Measurements from ENCODE around the gene KCP.

DNA sequence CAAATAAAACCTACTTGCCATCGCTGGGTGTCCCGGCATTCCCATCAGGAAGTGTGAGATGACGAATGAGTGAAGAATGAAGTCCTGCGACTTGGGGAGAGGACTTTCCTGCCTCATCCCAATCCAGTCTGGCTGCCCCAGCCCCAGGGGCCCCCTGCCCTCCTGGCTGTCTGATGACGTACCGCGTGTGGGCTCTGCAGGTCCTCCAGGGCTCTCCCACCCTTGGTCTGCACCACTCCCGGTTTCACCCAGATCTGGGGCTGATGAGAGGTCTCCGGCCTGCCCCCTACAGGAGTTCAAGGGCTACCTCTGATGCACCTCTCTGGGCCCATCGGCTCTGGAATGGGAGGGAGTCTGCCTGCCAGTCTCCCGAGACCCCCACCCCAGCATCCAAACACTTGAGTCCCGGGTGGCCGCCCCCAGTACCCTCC, 38.1 kb downstream of the KCP start:
- TF ChIP-seq, protein P1, sequence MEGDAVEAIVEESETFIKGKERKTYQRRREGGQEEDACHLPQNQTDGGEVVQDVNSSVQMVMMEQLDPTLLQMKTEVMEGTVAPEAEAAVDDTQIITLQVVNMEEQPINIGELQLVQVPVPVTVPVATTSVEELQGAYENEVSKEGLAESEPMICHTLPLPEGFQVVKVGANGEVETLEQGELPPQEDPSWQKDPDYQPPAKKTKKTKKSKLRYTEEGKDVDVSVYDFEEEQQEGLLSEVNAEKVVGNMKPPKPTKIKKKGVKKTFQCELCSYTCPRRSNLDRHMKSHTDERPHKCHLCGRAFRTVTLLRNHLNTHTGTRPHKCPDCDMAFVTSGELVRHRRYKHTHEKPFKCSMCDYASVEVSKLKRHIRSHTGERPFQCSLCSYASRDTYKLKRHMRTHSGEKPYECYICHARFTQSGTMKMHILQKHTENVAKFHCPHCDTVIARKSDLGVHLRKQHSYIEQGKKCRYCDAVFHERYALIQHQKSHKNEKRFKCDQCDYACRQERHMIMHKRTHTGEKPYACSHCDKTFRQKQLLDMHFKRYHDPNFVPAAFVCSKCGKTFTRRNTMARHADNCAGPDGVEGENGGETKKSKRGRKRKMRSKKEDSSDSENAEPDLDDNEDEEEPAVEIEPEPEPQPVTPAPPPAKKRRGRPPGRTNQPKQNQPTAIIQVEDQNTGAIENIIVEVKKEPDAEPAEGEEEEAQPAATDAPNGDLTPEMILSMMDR (IDR thresholded peaks at IDR 0.05 in 2 of 3, conservative IDR thresholded peaks at IDR 0.05 in 1 of 3; ENCODE audit: borderline replicate concordance in 1 of 3, insufficient read depth in 1 of 3, low read depth in 2 of 3, low read length in 2 of 3) = peak in 2 of 3 experiments; percentile 69 to 73; a peak in 4 of 6 replicates
- peak; percentile 49; the same call in 1 of the 2 replicates for TF ChIP-seq POLR2AphosphoS5 (IDR thresholded peaks at IDR 0.05; ENCODE audit: low read depth, low read length)
- TF ChIP-seq, protein P2, sequence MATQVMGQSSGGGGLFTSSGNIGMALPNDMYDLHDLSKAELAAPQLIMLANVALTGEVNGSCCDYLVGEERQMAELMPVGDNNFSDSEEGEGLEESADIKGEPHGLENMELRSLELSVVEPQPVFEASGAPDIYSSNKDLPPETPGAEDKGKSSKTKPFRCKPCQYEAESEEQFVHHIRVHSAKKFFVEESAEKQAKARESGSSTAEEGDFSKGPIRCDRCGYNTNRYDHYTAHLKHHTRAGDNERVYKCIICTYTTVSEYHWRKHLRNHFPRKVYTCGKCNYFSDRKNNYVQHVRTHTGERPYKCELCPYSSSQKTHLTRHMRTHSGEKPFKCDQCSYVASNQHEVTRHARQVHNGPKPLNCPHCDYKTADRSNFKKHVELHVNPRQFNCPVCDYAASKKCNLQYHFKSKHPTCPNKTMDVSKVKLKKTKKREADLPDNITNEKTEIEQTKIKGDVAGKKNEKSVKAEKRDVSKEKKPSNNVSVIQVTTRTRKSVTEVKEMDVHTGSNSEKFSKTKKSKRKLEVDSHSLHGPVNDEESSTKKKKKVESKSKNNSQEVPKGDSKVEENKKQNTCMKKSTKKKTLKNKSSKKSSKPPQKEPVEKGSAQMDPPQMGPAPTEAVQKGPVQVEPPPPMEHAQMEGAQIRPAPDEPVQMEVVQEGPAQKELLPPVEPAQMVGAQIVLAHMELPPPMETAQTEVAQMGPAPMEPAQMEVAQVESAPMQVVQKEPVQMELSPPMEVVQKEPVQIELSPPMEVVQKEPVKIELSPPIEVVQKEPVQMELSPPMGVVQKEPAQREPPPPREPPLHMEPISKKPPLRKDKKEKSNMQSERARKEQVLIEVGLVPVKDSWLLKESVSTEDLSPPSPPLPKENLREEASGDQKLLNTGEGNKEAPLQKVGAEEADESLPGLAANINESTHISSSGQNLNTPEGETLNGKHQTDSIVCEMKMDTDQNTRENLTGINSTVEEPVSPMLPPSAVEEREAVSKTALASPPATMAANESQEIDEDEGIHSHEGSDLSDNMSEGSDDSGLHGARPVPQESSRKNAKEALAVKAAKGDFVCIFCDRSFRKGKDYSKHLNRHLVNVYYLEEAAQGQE (IDR thresholded peaks at IDR 0.05; ENCODE audit: low read depth) = no peak
- TF ChIP-seq, protein P3, sequence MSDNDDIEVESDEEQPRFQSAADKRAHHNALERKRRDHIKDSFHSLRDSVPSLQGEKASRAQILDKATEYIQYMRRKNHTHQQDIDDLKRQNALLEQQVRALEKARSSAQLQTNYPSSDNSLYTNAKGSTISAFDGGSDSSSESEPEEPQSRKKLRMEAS (IDR thresholded peaks at IDR 0.05) = no peak
- TF ChIP-seq CEBPB (IDR thresholded peaks at IDR 0.05; ENCODE audit: low read depth) = no peak
- TF ChIP-seq, protein P4, sequence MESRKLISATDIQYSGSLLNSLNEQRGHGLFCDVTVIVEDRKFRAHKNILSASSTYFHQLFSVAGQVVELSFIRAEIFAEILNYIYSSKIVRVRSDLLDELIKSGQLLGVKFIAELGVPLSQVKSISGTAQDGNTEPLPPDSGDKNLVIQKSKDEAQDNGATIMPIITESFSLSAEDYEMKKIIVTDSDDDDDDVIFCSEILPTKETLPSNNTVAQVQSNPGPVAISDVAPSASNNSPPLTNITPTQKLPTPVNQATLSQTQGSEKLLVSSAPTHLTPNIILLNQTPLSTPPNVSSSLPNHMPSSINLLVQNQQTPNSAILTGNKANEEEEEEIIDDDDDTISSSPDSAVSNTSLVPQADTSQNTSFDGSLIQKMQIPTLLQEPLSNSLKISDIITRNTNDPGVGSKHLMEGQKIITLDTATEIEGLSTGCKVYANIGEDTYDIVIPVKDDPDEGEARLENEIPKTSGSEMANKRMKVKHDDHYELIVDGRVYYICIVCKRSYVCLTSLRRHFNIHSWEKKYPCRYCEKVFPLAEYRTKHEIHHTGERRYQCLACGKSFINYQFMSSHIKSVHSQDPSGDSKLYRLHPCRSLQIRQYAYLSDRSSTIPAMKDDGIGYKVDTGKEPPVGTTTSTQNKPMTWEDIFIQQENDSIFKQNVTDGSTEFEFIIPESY (IDR thresholded peaks at IDR 0.05; ENCODE audit: extremely low read depth, insufficient replicate concordance, low read length) = no peak

Measured in HCT116 (cell line).